Activated naive CD8-positive, alpha-beta T cell treated with anti-CD3 and anti-CD28 coated beads, Interleukin-2, amount 50 U/mL, for 24 hours (primary cell): Measurements from ENCODE around the gene MS4A2.
"Not testable (repeated sequence)": the region's sequence is repeated elsewhere in the genome, so short reads cannot be mapped to it uniquely, and the experiment has no call there.

ENCODE experiments used
- ATAC-seq: fragments of 150-1000 bp; cut with Tn5 transposase; one replicate; pipeline ENCODE4 v1.10.0; 2021
- DNase-seq: peaks from one replicate; pipeline ENCODE4 v3.0.0; 2021
- H3K27ac Mint-ChIP-seq: one replicate; pipeline ENCODE4 v1.8.0; 2021; ENCODE audit warnings: mild to moderate bottlenecking, mixed read lengths
- H3K27me3 Mint-ChIP-seq: one replicate; pipeline ENCODE4 v1.8.0; 2021; ENCODE audit warnings: mixed read lengths
- H3K36me3 Mint-ChIP-seq: one replicate; pipeline ENCODE4 v1.8.0; 2021; ENCODE audit warnings: low read depth, mixed read lengths
- H3K4me1 Mint-ChIP-seq: one replicate; pipeline ENCODE4 v1.8.0; 2021; ENCODE audit warnings: mixed read lengths
- H3K4me3 Mint-ChIP-seq: one replicate; pipeline ENCODE4 v1.8.0; 2021; ENCODE audit warnings: mild to moderate bottlenecking, moderate library complexity, mixed read lengths
- H3K9me3 Mint-ChIP-seq: one replicate; pipeline ENCODE4 v1.8.0; 2021; ENCODE audit warnings: mixed read lengths

The MS4A2 gene

DNA sequence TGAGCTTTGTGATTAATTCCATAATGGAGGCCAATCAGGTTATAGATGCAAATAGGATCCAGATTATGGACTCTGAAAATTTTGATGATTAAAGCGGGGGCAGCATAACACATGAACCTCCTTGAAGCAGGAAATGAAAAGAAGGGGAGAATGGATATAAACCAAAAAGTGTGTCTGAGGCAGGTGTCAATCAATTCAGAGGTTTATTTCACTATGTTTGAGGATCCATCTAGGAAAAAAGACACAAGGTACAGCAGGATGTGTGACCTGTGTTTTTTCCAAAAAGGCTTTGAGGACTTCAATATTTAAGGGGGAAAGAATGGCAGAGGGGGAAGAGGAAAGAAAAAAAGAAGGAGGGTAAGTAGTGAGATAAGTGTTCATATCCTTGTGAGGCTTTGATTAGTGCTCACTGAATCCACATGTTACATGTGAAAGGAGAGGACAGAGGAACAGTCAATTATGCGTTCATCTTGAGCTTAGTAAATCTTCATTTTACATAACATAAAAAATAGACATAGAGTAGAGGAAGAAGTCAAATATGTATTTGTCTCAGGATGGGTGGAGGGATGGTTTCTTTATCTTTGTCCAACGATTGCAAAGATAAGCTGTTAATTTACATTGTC, 34.1 kb downstream of the MS4A2 start:
- H3K9me3 Mint-ChIP-seq: no peaks in the 10 kb centered on the region
- DNase-seq: no peak
- H3K27ac Mint-ChIP-seq: no peak overlapping the region
- H3K36me3 Mint-ChIP-seq: no peaks in the 10 kb centered on the region
- H3K4me3 Mint-ChIP-seq: no peak overlapping the region
- peaks cover 11% of the 10 kb centered on the region for H3K27me3 Mint-ChIP-seq
- ATAC-seq: no peak
- H3K4me1 Mint-ChIP-seq: peaks cover 3% of the 10 kb centered on the region

DNA sequence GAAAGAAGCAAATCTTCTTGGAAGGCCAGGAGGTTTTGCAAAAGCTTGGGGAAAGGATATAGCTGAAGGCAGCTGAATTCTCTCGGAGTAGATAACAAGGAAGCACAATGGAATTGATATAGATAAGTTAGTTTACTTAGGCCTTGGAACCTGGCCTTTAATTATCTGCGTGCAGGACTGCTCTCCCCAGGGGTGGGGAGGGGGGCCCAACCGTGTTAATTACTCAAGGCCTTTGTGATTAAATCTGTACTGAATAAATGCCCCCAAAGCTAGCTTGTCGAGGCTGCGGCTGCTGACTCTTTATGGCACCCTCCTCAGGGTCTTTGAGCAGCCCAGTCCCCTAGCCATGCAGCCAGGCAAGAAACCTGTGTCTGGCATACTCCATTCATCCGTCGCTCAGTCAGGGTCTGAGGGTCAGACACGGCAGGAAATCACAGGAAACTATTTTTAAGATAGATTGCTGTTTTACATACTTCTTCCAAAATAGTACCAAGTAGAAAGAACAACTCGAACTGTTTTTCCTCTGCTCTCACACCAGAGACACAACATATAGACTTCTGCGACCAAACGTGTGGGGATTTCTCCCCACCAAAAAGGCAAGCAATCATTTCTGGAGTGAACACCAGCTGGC, 36.5 kb downstream of the MS4A2 start:
- DNase-seq (no peak), ATAC-seq (no peak)
- no peaks in the 10 kb centered on the region for H3K36me3 Mint-ChIP-seq
- H3K27me3 Mint-ChIP-seq: peaks cover 9% of the 10 kb centered on the region
- no peaks in the 10 kb centered on the region for H3K9me3 Mint-ChIP-seq
- H3K4me1 Mint-ChIP-seq: peaks cover 3% of the 10 kb centered on the region
- H3K4me3 Mint-ChIP-seq: no peak overlapping the region
- H3K27ac Mint-ChIP-seq: no peak overlapping the region

DNA sequence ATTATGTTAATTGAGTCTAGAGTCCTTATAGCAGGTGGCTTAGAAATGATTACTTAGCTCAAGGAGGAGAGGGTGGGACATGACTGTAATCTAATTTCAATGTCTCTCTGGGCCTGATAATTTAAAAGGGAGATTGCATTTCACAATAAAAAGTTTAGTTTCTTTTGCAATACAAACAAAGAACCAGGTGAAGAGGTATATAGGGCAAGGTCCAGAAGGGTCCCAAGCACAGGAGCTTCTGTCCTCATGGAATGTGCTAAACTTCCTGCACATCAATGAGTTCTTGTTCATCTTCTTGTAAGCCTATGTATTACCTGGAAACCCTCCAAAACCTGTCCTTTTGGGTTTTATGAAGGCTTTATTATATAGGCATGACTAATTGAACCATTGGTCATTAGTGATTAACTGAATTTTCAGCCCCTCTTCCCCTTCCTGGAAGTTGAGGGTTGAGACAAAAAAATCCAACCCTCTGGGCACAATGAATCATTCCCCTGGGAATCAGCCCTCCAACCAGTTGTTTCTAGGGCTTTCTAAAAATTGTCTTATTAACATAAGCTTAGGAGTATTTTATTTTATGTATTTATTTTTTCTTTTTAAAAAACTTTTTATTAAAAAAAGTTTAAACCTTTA, 37.6 kb downstream of the MS4A2 start:
- DNase-seq (no peak), ATAC-seq (no peak)
- H3K27ac Mint-ChIP-seq: no peak overlapping the region
- peaks cover 9% of the 10 kb centered on the region for H3K27me3 Mint-ChIP-seq
- peaks cover 3% of the 10 kb centered on the region for H3K4me1 Mint-ChIP-seq
- H3K9me3 Mint-ChIP-seq: no peaks in the 10 kb centered on the region
- H3K36me3 Mint-ChIP-seq: no peaks in the 10 kb centered on the region
- no peak overlapping the region for H3K4me3 Mint-ChIP-seq

GRCh38 chr11:60127311-60127811, 38.9 kb downstream of the MS4A2 start:
- peaks cover 7% of the 10 kb centered on the region for H3K27me3 Mint-ChIP-seq
- H3K27ac Mint-ChIP-seq: no peak overlapping the region
- DNase-seq: no peak
- H3K36me3 Mint-ChIP-seq: no peaks in the 10 kb centered on the region
- peaks cover 3% of the 10 kb centered on the region for H3K4me1 Mint-ChIP-seq
- no peak for ATAC-seq
- no peak overlapping the region for H3K4me3 Mint-ChIP-seq
- no peaks in the 10 kb centered on the region for H3K9me3 Mint-ChIP-seq

- ATAC-seq (no peak), DNase-seq (no peak)
- peaks cover 3% of the 10 kb centered on the region for H3K4me1 Mint-ChIP-seq
- no peaks in the 10 kb centered on the region for H3K9me3 Mint-ChIP-seq
- peaks cover 4% of the 10 kb centered on the region for H3K27me3 Mint-ChIP-seq
- no peak overlapping the region for H3K27ac Mint-ChIP-seq
- no peak overlapping the region for H3K4me3 Mint-ChIP-seq
- no peaks in the 10 kb centered on the region for H3K36me3 Mint-ChIP-seq
Measured at GRCh38 chr11:60128376-60128775, 39.9 kb downstream of the MS4A2 start.

GRCh38 chr11:60128866-60129265, 40.4 kb downstream of the MS4A2 start:
- H3K4me1 Mint-ChIP-seq, H3K27ac Mint-ChIP-seq, H3K9me3 Mint-ChIP-seq, H3K4me3 Mint-ChIP-seq, H3K27me3 Mint-ChIP-seq, H3K36me3 Mint-ChIP-seq, ATAC-seq, DNase-seq: not testable (repeated sequence)

DNA sequence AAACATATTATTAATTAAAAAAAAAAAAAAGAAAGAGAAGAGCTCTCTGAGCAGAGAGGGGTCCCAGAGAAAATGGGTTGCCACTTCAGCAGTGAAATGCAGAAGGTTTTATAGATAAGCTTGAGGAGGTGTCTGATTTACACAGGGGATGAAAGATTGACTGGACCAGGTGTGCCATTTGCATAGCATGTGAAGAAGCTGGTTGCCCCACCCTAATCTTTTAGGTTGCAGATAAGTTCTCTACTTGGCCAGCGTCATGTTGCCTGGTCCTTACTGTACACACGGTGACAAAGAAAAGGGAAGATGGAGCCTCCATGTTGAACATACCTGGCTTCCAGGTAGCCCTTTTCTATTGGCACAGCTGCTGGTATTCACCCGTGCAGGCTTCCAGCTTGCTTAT, 41.4 kb downstream of the MS4A2 start:
- no peak for ATAC-seq
- peaks cover 6% of the 10 kb centered on the region for H3K27me3 Mint-ChIP-seq
- no peaks in the 10 kb centered on the region for H3K36me3 Mint-ChIP-seq
- H3K9me3 Mint-ChIP-seq: no peaks in the 10 kb centered on the region
- no peak overlapping the region for H3K27ac Mint-ChIP-seq
- no peaks in the 10 kb centered on the region for H3K4me1 Mint-ChIP-seq
- no peak for DNase-seq
- no peak overlapping the region for H3K4me3 Mint-ChIP-seq

- Mint-ChIP-seq H3K4me3 (no peak overlapping the region), H3K9me3 (no peaks in the 10 kb centered on the region), H3K27ac (no peak overlapping the region), H3K4me1 (no peaks in the 10 kb centered on the region), H3K27me3 (peaks cover 6% of the 10 kb centered on the region), H3K36me3 (no peaks in the 10 kb centered on the region)
- ATAC-seq: peak; percentile 63
- DNase-seq: no peak
Measured at GRCh38 chr11:60130496-60130895, 42.0 kb downstream of the MS4A2 start.

- no peak for DNase-seq
- Mint-ChIP-seq H3K36me3 (no peaks in the 10 kb centered on the region), H3K9me3 (peaks cover under 1% of the 10 kb centered on the region), H3K4me3 (no peak overlapping the region), H3K27me3 (peaks cover 2% of the 10 kb centered on the region), H3K4me1 (no peaks in the 10 kb centered on the region), H3K27ac (no peak overlapping the region)
- no peak for ATAC-seq
Measured at GRCh38 chr11:60131912-60132311, 43.4 kb downstream of the MS4A2 start.

GRCh38 chr11:60133917-60134316, 45.5 kb downstream of the MS4A2 start:
- ATAC-seq (no peak), DNase-seq (no peak)
- H3K36me3 Mint-ChIP-seq: no peaks in the 10 kb centered on the region
- H3K4me1 Mint-ChIP-seq: no peaks in the 10 kb centered on the region
- H3K9me3 Mint-ChIP-seq: peaks cover 6% of the 10 kb centered on the region
- no peak overlapping the region for H3K27ac Mint-ChIP-seq
- H3K27me3 Mint-ChIP-seq: peaks cover 6% of the 10 kb centered on the region
- H3K4me3 Mint-ChIP-seq: no peak overlapping the region

DNA sequence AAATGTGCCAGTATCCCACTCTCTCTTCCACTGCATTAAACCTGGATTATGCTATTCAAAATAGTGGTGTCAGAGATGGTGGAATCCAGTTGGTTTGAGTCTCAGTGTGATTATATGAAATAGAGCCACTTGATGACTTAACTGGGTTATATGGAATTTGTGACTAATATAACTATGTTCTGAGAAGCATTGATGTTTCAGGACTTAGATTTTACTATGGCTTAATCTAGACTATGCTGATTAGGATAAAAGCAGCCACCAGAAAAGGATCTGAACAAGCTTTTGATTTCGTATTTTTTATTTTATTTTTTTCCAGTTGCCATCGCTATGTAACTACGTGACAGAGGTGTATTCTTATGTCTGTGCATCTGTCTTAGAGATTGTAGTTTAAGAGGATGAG, 55.3 kb downstream of the MS4A2 start:
- H3K27me3 Mint-ChIP-seq: peaks cover under 1% of the 10 kb centered on the region
- H3K27ac Mint-ChIP-seq: no peak overlapping the region
- no peaks in the 10 kb centered on the region for H3K9me3 Mint-ChIP-seq
- no peak overlapping the region for H3K4me3 Mint-ChIP-seq
- peaks cover 2% of the 10 kb centered on the region for H3K4me1 Mint-ChIP-seq
- H3K36me3 Mint-ChIP-seq: no peaks in the 10 kb centered on the region
- ATAC-seq (peak; percentile 24), DNase-seq (no peak)

DNA sequence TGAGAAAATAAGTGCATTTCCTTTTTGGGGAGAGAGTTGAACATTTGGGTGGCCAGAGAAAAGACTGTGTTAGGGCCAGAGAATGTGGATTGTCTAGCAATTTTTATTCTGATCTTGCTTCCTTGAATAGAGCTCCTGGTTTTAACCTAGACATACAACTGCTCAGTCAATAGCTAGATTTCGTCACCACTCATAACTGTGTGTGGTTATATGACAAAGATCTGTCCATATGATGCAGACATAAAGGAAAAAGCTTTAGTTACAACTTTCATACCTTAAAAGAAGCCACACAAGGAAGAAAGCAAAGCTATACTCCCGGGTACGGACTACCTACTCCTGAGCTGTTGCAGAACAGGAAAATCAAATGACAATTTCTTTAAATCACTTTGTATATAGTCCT, 57.2 kb downstream of the MS4A2 start:
- Mint-ChIP-seq H3K27me3 (no peaks in the 10 kb centered on the region), H3K4me3 (no peak overlapping the region), H3K36me3 (no peaks in the 10 kb centered on the region), H3K4me1 (peaks cover 2% of the 10 kb centered on the region), H3K27ac (no peak overlapping the region), H3K9me3 (no peaks in the 10 kb centered on the region)
- ATAC-seq (no peak), DNase-seq (no peak)
